ENCODE data around the gene ZNF516. TPM values are rescaled to one million over a fixed set of nuclear protein-coding genes. Genes with fewer than 3 reads are reported as not detected.

Gene ZNF516
- total and polyA plus RNA-seq, 2 of the 13 experiments (the other 11 are each of a cell fraction or from before 2014, with no cell fraction given): 16.6 to 18.7 TPM

DNA sequence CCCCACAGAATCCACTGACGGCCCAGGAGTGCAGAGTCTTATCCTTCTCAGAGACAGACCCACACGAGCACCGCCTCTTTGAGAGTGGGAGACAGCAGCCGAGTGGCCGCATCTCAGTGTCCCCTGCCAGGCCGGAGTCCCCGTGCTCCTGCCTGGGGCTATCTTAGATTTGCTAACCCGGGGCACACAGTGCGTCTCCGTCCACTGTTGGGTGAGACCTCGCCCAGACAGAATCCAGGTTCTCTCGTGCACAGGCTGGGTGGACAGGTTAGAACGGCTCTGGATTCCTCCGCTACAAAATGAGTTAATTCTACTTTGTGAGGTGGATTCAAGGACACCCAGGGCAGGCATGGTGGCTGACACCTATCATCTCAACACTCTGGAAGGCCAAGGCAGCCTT lies 88.3 kb downstream of the ZNF516 start:
- FAIRE-seq (no peak), ATAC-seq (no peak), DNase-seq (ENCODE audit: low spot score) (no peak)
- POLR2A ChIA-PET: no interaction called here
- intact Hi-C loops (cut with micrococcal nuclease; ENCODE audit: unreplicated experiment) (loop anchor here (10.0 kb wide), 1 partner anchor 88 kb away; the partner anchor contains the start of gene ZNF516), in situ Hi-C loops (cut with HindIII; ENCODE audit: extremely low pct_ligation_motif_present, low pct_unique_long_range_greater_than_20kb) (no loop called here)
- peaks cover 47% of the 10 kb centered on the region for H3K79me2 ChIP-seq (ENCODE audit: insufficient read depth, low read length)
- no TSS peak for BruUV-seq (replicated peaks)
- H2AFZ ChIP-seq (ENCODE audit: low read length): no peak overlapping the region
- peaks cover 67% of the 10 kb centered on the region for H4K20me1 ChIP-seq (ENCODE audit: insufficient read depth, low read length)
- H3K36me3 ChIP-seq (replicated peaks in 1 of 2; ENCODE audit: control insufficient read depth in 1 of 2, insufficient read depth in 2 of 2, low read length in 2 of 2): peaks cover 17 to 43% of the 10 kb centered on the region in 2 experiments; a peak in 4 of 5 replicates
- no peaks in the 10 kb centered on the region for H3K27me3 ChIP-seq (ENCODE audit: control insufficient read depth in 1 of 2, insufficient read depth in 2 of 2, low read length in 2 of 2)
- no peaks in the 10 kb centered on the region for H3K9me3 ChIP-seq (ENCODE audit: low read length)
- CTCF ChIA-PET (ENCODE audit: low intra/inter-chr PET ratio, low total read pairs): interaction anchor here (1.2 to 1.3 kb wide), 2 partner anchors 280 to 303 kb away, joined by 4 read pairs; no protein-coding TSS in a partner anchor
- no peaks in the 10 kb centered on the region for H3K4me1 ChIP-seq (ENCODE audit: insufficient read depth, low read length)
- H3K27ac ChIP-seq (ENCODE audit: extremely low read length, insufficient read depth, low read length): no peak overlapping the region
- no peak overlapping the region for H3K9ac ChIP-seq (ENCODE audit: insufficient read depth, low read depth, low read length)
- 97% methylated on average over 8 of the region's 14 CpGs for WGBS (ENCODE audit: low lambda C conversion rate)
- H3K4me2 ChIP-seq (ENCODE audit: low read depth, low read length): no peak overlapping the region
- no peak overlapping the region for H3K4me3 ChIP-seq (replicated peaks in 1 of 3; ENCODE audit: insufficient read depth in 1 of 3, low read depth in 2 of 3, low read length in 3 of 3)
- no peak for TF ChIP-seq HNRNPUL1 (IDR thresholded peaks at IDR 0.05; ENCODE audit: low read depth, low read length)
- TF ChIP-seq RBM22 (optimal IDR thresholded peaks at IDR 0.05; ENCODE audit: low read length): peak; percentile 31

DNA sequence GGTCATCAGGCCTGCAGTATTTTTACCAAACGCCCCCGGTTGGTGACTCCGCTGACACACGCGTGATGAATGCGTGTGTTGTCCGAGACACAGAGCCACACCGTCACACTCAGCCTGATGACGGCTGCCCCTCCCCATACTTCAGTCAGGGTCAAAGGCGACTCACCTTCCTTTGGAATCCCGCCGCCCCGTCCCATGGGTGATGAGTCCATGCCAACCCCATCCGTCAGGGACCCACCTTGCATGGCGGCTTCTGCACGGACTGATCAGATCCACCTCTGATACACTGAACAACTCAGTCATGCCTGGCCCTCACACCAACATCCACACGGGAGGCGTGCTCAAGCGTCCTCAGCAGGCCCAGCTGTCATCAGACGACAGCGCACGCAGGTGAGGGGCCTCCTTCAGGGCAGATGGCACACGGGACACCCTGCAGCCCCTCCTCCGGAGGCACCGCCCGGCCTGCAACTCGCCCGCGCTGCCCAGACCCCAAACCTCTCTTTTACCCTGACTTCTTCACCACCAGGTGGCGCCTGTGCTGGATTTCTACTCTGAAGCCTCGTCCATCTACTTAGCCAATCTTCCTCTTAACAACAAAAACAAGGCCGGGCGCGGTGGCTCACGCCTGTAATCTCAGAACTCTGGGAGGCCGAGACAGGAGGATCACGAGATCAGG lies 89.2 kb downstream of the ZNF516 start:
- DNase-seq (ENCODE audit: low spot score) (peak; percentile 34), FAIRE-seq (no peak), ATAC-seq (peak; percentile 75)
- Histone ChIP-seq H3K79me2 (ENCODE audit: insufficient read depth, low read length) (peaks cover 38% of the 10 kb centered on the region), H2AFZ (ENCODE audit: low read length) (no peak overlapping the region), H3K36me3 (replicated peaks in 1 of 2; ENCODE audit: control insufficient read depth in 1 of 2, insufficient read depth in 2 of 2, low read length in 2 of 2) (peaks cover 17 to 43% of the 10 kb centered on the region in 2 experiments; a peak in 4 of 5 replicates), H3K4me2 (ENCODE audit: low read depth, low read length) (no peak overlapping the region), H3K4me3 (replicated peaks in 1 of 3; ENCODE audit: insufficient read depth in 1 of 3, low read depth in 2 of 3, low read length in 3 of 3) (no peak overlapping the region), H3K4me1 (ENCODE audit: insufficient read depth, low read length) (no peaks in the 10 kb centered on the region), H3K27ac (ENCODE audit: extremely low read length, insufficient read depth, low read length) (no peak overlapping the region), H3K9me3 (ENCODE audit: low read length) (no peaks in the 10 kb centered on the region), H3K27me3 (ENCODE audit: control insufficient read depth in 1 of 2, insufficient read depth in 2 of 2, low read length in 2 of 2) (no peaks in the 10 kb centered on the region), H4K20me1 (ENCODE audit: insufficient read depth, low read length) (peaks cover 70% of the 10 kb centered on the region), H3K9ac (ENCODE audit: insufficient read depth, low read depth, low read length) (no peak overlapping the region)
- no TSS peak for BruUV-seq (replicated peaks)
- CTCF ChIA-PET (ENCODE audit: low intra/inter-chr PET ratio, low total read pairs): interaction anchor here (1.2 to 1.3 kb wide), 2 partner anchors 281 to 304 kb away, joined by 4 read pairs; no protein-coding TSS in a partner anchor
- in situ Hi-C loops (cut with HindIII; ENCODE audit: extremely low pct_ligation_motif_present, low pct_unique_long_range_greater_than_20kb) (no loop called here), intact Hi-C loops (cut with micrococcal nuclease; ENCODE audit: unreplicated experiment) (loop anchor here (10.0 kb wide), 1 partner anchor 89 kb away; the partner anchor contains the start of gene ZNF516)
- 89% methylated on average over 31 of the region's 37 CpGs for WGBS (ENCODE audit: low lambda C conversion rate)
- POLR2A ChIA-PET: no interaction called here
- TF ChIP-seq, protein P1, sequence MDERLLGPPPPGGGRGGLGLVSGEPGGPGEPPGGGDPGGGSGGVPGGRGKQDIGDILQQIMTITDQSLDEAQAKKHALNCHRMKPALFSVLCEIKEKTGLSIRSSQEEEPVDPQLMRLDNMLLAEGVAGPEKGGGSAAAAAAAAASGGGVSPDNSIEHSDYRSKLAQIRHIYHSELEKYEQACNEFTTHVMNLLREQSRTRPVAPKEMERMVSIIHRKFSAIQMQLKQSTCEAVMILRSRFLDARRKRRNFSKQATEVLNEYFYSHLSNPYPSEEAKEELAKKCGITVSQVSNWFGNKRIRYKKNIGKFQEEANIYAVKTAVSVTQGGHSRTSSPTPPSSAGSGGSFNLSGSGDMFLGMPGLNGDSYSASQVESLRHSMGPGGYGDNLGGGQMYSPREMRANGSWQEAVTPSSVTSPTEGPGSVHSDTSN (CRISPR knock-in tag; IDR thresholded peaks at IDR 0.05): no peak
- TF ChIP-seq ZBTB8A (CRISPR knock-in tag; IDR thresholded peaks at IDR 0.05; ENCODE audit: borderline replicate concordance, low read depth) (no peak), ETV5 (CRISPR knock-in tag; IDR thresholded peaks at IDR 0.05; ENCODE audit: borderline replicate concordance) (no peak), SMC3 (IDR thresholded peaks at IDR 0.05; ENCODE audit: low read length) (peak; percentile 50), ZNF543 (CRISPR knock-in tag; IDR thresholded peaks at IDR 0.05) (no peak), POGZ (CRISPR knock-in tag; IDR thresholded peaks at IDR 0.05) (no peak), ATAD3A (CRISPR knock-in tag; IDR thresholded peaks at IDR 0.05) (no peak), RAD21 (CRISPR knock-in tag; IDR thresholded peaks at IDR 0.05) (peak; percentile 49; the same call in 1 of the 2 replicates)
- TF ChIP-seq, protein P2, sequence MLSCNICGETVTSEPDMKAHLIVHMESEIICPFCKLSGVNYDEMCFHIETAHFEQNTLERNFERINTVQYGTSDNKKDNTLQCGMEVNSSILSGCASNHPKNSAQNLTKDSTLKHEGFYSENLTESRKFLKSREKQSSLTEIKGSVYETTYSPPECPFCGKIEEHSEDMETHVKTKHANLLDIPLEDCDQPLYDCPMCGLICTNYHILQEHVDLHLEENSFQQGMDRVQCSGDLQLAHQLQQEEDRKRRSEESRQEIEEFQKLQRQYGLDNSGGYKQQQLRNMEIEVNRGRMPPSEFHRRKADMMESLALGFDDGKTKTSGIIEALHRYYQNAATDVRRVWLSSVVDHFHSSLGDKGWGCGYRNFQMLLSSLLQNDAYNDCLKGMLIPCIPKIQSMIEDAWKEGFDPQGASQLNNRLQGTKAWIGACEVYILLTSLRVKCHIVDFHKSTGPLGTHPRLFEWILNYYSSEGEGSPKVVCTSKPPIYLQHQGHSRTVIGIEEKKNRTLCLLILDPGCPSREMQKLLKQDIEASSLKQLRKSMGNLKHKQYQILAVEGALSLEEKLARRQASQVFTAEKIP (CRISPR knock-in tag; IDR thresholded peaks at IDR 0.05; ENCODE audit: borderline replicate concordance): no peak
- TF ChIP-seq, protein P3, sequence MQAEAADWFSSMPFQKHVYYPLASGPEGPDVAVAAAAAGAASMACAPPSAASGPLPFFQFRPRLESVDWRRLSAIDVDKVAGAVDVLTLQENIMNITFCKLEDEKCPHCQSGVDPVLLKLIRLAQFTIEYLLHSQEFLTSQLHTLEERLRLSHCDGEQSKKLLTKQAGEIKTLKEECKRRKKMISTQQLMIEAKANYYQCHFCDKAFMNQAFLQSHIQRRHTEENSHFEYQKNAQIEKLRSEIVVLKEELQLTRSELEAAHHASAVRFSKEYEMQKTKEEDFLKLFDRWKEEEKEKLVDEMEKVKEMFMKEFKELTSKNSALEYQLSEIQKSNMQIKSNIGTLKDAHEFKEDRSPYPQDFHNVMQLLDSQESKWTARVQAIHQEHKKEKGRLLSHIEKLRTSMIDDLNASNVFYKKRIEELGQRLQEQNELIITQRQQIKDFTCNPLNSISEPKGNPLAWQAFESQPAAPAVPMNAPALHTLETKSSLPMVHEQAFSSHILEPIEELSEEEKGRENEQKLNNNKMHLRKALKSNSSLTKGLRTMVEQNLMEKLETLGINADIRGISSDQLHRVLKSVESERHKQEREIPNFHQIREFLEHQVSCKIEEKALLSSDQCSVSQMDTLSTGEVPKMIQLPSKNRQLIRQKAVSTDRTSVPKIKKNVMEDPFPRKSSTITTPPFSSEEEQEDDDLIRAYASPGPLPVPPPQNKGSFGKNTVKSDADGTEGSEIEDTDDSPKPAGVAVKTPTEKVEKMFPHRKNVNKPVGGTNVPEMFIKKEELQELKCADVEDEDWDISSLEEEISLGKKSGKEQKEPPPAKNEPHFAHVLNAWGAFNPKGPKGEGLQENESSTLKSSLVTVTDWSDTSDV (CRISPR knock-in tag; IDR thresholded peaks at IDR 0.05): 0 out of 2 replicates have a peak, but pooled peaks have one; percentile 25
